HepG2 (cell line): ENCODE measurements around the gene ZC3H18. TPM values are rescaled to one million over a fixed set of nuclear protein-coding genes. Genes with fewer than 3 reads are reported as not detected.
A peak's percentile ranks its signal among the peaks of the same experiment; 100 is the strongest.

Experiments used
- CBFB ChIP-seq: sonication (generic); formaldehyde crosslinking; IDR thresholded peaks from 2 replicates; pipeline ENCODE4 v1.4.0; 2020; ENCODE audit warnings: missing genetic modification reagents
- CREM ChIP-seq, 2 experiments: sonication (generic) in 1 of 2; formaldehyde crosslinking in 1 of 2; IDR thresholded peaks; 2 replicates each; pipeline versions ENCODE4 v1.4.0 to v1.6.1; 2016 to 2020; ENCODE audit warnings: antibody characterized with exemption in 1 of 2, mild to moderate bottlenecking in 1 of 2, missing genetic modification reagents in 1 of 2
- EEA1 ChIP-seq: sonication (generic); formaldehyde crosslinking; IDR thresholded peaks from 2 replicates; pipeline ENCODE4 v1.5.1; 2020; ENCODE audit warnings: mild to moderate bottlenecking, missing genetic modification reagents, borderline replicate concordance
- ERF ChIP-seq: IDR thresholded peaks from 2 replicates; pipeline ENCODE4 v1.6.1; 2018; ENCODE audit warnings: missing biosample characterization, missing genetic modification reagents
- KAT8 ChIP-seq: IDR thresholded peaks from 2 replicates; pipeline ENCODE4 v1.6.1; 2016; ENCODE audit warnings: missing genetic modification reagents, missing compliant biosample characterization
- MED13 ChIP-seq: sonication (generic); formaldehyde crosslinking; IDR thresholded peaks from 2 replicates; pipeline ENCODE4 v1.5.0; 2020; ENCODE audit warnings: missing genetic modification reagents
- MTF1 ChIP-seq: sonication (generic); formaldehyde crosslinking; IDR thresholded peaks from 2 replicates; pipeline ENCODE4 v1.5.0; 2020; ENCODE audit warnings: missing genetic modification reagents
- PHF21A ChIP-seq: sonication (generic); formaldehyde crosslinking; IDR thresholded peaks from 2 replicates; pipeline ENCODE4 v1.5.0; 2020; ENCODE audit warnings: mild to moderate bottlenecking, missing genetic modification reagents
- REPIN1 ChIP-seq: sonication (generic); formaldehyde crosslinking; IDR thresholded peaks from 2 replicates; pipeline ENCODE4 v1.8.0; 2022; ENCODE audit warnings: missing genetic modification reagents, low read depth, mild to moderate bottlenecking, borderline replicate concordance
- RFX5 ChIP-seq: IDR thresholded peaks from 2 replicates; pipeline ENCODE4 v1.6.1; 2011; ENCODE audit warnings: low read depth, low read length, improper control_type of control experiment
- RXRB ChIP-seq: IDR thresholded peaks from 2 replicates; pipeline ENCODE4 v1.6.1; 2016; ENCODE audit warnings: borderline replicate concordance, missing genetic modification reagents, missing compliant biosample characterization
- SRF ChIP-seq: IDR thresholded peaks from 2 replicates; pipeline ENCODE4 v1.6.1; 2011; ENCODE audit warnings: mild to moderate bottlenecking, low read depth, low read length, moderate library complexity
- TAF1 ChIP-seq: sonication (generic); formaldehyde crosslinking; IDR thresholded peaks from 2 replicates; pipeline ENCODE4 v1.4.0; 2020; ENCODE audit warnings: missing genetic modification reagents
- ZFP36L1 ChIP-seq: sonication (generic); formaldehyde crosslinking; IDR thresholded peaks from 2 replicates; pipeline ENCODE4 v1.8.0; 2022; ENCODE audit warnings: mild to moderate bottlenecking, missing genetic modification reagents, moderate library complexity
- ZNF260 ChIP-seq: sonication (generic); formaldehyde crosslinking; IDR thresholded peaks from 2 replicates; pipeline ENCODE4 v1.4.0; 2020; ENCODE audit warnings: missing genetic modification reagents, low read depth, mild to moderate bottlenecking, borderline replicate concordance
- ZNF44 ChIP-seq: sonication (generic); formaldehyde crosslinking; IDR thresholded peaks from 2 replicates; pipeline ENCODE4 v1.5.1; 2020; ENCODE audit warnings: mild to moderate bottlenecking, missing genetic modification reagents
- ZNF674 ChIP-seq: sonication (generic); formaldehyde crosslinking; IDR thresholded peaks from 2 replicates; pipeline ENCODE4 v1.5.0; 2020; ENCODE audit warnings: low read depth, mild to moderate bottlenecking, missing genetic modification reagents
- polyA plus RNA-seq, 8 experiments: library from polyadenylated mRNA; depleted of rRNA in 3 of 8; stranded (reverse) in 7 of 8; unstranded in 1 of 8; fragments of >200 nt; fragmentation: Illumina TruSeq in 4 of 8; extraction: Trizol in 4 of 8; gene quantifications; 2 replicates each; pipeline versions ENCODE4 v1.2.1 to v1.2.3, GENCODE V29; 2011 to 2016; ENCODE audit warnings: low read depth in 4 of 8, missing spikeins in 1 of 8, mixed read lengths in 1 of 8; ENCODE audit not compliant: insufficient read depth in 1 of 8
- total RNA-seq, 5 experiments: library from RNA; depleted of rRNA; stranded (reverse); fragments of >200 nt; fragmentation: Illumina TruSeq; extraction: Trizol; gene quantifications; 2 replicates each; pipeline ENCODE4 v1.2.3, GENCODE V29; 2016; ENCODE audit warnings: low read depth in 1 of 5
- TF ChIP-seq, protein P1 (sequence below): sonication (generic); formaldehyde crosslinking; conservative IDR thresholded peaks from 2 replicates; pipeline ENCODE4 v1.4.0; 2020; ENCODE audit warnings: missing genetic modification reagents
- TF ChIP-seq, protein P2 (sequence below): sonication (generic); formaldehyde crosslinking; IDR thresholded peaks from 2 replicates; pipeline ENCODE4 v1.8.0; 2022; ENCODE audit warnings: mild to moderate bottlenecking, missing genetic modification reagents, borderline replicate concordance
- TF ChIP-seq, protein P3 (sequence below): sonication (generic); formaldehyde crosslinking; IDR thresholded peaks from 2 replicates; pipeline ENCODE4 v1.4.0; 2020; ENCODE audit warnings: missing genetic modification reagents
- TF ChIP-seq, protein P4 (sequence below): sonication (generic); formaldehyde crosslinking; IDR thresholded peaks from 2 replicates; pipeline ENCODE4 v1.4.0; 2020; ENCODE audit warnings: missing genetic modification reagents
- TF ChIP-seq, protein P5 (sequence below): IDR thresholded peaks from 2 replicates; pipeline ENCODE4 v1.6.1; 2012; ENCODE audit warnings: inconsistent platforms
- TF ChIP-seq, protein P6 (sequence below): sonication (generic); formaldehyde crosslinking; IDR thresholded peaks from 2 replicates; pipeline ENCODE4 v1.8.0; 2022; ENCODE audit warnings: mild to moderate bottlenecking, missing genetic modification reagents, moderate library complexity

Gene ZC3H18
- total and polyA plus RNA-seq, 2 of the 13 experiments (the other 11 are each of a cell fraction or from before 2014, with no cell fraction given): 11.2 to 27.4 TPM

DNA sequence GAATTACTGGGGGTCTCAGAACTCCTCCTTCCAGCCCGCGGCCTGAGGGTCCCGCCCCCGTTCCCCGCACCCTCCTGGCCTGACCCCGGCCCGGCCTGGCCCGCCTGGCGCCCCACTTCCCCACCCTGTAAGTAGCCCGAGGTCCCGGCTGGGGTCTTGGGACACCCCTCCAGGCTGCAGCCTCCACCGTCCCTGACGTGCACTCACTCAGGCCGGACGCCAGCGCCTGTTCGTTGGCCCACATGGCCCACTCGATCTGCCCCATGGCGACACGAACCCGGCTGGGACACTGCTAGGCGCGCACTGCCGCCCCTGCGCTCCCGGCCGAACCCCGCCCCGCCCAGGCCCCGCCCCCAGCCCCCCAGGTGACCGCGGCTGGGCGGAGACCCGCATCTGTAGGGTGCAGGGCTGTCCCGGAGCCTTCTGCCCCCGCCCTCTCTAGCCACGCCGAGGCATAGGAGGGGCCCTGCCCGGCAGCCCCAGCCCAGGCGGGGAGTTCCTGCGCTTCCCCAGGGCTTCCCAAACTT, 80.6 kb downstream of the ZC3H18 start, which contains the start of gene CYBA (continued):
- TF ChIP-seq, protein P1, sequence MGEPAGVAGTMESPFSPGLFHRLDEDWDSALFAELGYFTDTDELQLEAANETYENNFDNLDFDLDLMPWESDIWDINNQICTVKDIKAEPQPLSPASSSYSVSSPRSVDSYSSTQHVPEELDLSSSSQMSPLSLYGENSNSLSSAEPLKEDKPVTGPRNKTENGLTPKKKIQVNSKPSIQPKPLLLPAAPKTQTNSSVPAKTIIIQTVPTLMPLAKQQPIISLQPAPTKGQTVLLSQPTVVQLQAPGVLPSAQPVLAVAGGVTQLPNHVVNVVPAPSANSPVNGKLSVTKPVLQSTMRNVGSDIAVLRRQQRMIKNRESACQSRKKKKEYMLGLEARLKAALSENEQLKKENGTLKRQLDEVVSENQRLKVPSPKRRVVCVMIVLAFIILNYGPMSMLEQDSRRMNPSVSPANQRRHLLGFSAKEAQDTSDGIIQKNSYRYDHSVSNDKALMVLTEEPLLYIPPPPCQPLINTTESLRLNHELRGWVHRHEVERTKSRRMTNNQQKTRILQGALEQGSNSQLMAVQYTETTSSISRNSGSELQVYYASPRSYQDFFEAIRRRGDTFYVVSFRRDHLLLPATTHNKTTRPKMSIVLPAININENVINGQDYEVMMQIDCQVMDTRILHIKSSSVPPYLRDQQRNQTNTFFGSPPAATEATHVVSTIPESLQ (CRISPR knock-in tag): no peak
- no peak; the same call in 1 of the 2 replicates for TF ChIP-seq MED13 (CRISPR knock-in tag)
- TF ChIP-seq, protein P2, sequence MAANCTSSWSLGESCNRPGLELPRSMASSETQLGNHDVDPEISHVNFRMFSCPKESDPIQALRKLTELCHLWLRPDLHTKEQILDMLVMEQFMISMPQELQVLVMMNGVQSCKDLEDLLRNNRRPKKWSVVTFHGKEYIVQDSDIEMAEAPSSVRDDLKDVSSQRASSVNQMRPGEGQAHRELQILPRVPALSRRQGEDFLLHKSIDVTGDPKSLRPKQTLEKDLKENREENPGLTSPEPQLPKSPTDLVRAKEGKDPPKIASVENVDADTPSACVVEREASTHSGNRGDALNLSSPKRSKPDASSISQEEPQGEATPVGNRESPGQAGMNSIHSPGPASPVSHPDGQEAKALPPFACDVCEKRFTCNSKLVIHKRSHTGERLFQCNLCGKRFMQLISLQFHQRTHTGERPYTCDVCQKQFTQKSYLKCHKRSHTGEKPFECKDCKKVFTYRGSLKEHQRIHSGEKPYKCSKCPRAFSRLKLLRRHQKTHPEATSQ (CRISPR knock-in tag): peak; percentile 76; the same call in 1 of the 2 replicates
- no peak for TF ChIP-seq REPIN1 (CRISPR knock-in tag)
- TF ChIP-seq RFX5: no peak
- TF ChIP-seq, protein P3, sequence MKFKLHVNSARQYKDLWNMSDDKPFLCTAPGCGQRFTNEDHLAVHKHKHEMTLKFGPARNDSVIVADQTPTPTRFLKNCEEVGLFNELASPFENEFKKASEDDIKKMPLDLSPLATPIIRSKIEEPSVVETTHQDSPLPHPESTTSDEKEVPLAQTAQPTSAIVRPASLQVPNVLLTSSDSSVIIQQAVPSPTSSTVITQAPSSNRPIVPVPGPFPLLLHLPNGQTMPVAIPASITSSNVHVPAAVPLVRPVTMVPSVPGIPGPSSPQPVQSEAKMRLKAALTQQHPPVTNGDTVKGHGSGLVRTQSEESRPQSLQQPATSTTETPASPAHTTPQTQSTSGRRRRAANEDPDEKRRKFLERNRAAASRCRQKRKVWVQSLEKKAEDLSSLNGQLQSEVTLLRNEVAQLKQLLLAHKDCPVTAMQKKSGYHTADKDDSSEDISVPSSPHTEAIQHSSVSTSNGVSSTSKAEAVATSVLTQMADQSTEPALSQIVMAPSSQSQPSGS (CRISPR knock-in tag): no peak
- TF ChIP-seq EEA1: no peak
- TF ChIP-seq, protein P4, sequence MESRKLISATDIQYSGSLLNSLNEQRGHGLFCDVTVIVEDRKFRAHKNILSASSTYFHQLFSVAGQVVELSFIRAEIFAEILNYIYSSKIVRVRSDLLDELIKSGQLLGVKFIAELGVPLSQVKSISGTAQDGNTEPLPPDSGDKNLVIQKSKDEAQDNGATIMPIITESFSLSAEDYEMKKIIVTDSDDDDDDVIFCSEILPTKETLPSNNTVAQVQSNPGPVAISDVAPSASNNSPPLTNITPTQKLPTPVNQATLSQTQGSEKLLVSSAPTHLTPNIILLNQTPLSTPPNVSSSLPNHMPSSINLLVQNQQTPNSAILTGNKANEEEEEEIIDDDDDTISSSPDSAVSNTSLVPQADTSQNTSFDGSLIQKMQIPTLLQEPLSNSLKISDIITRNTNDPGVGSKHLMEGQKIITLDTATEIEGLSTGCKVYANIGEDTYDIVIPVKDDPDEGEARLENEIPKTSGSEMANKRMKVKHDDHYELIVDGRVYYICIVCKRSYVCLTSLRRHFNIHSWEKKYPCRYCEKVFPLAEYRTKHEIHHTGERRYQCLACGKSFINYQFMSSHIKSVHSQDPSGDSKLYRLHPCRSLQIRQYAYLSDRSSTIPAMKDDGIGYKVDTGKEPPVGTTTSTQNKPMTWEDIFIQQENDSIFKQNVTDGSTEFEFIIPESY (CRISPR knock-in tag): no peak
- TF ChIP-seq, protein P5, sequence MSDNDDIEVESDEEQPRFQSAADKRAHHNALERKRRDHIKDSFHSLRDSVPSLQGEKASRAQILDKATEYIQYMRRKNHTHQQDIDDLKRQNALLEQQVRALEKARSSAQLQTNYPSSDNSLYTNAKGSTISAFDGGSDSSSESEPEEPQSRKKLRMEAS: peak; percentile 77
- TF ChIP-seq ZFP36L1 (CRISPR knock-in tag): no peak
- TF ChIP-seq CBFB: peak; percentile 14; the same call in 1 of the 2 replicates
- no peak for TF ChIP-seq KAT8
- TF ChIP-seq CREM (IDR thresholded peaks at IDR 0.05): no peak
- no peak for TF ChIP-seq CREM (CRISPR knock-in tag; IDR thresholded peaks at IDR 0.05)
- no peak for TF ChIP-seq SRF
- no peak for TF ChIP-seq ZNF260 (CRISPR knock-in tag)
- TF ChIP-seq RXRB (CRISPR knock-in tag): no peak; the same call in 1 of the 2 replicates
- TF ChIP-seq ERF (CRISPR knock-in tag): no peak
- no peak for TF ChIP-seq PHF21A (CRISPR knock-in tag)
- no peak for TF ChIP-seq ZNF44
- TF ChIP-seq MTF1 (CRISPR knock-in tag): no peak
- TF ChIP-seq, protein P6, sequence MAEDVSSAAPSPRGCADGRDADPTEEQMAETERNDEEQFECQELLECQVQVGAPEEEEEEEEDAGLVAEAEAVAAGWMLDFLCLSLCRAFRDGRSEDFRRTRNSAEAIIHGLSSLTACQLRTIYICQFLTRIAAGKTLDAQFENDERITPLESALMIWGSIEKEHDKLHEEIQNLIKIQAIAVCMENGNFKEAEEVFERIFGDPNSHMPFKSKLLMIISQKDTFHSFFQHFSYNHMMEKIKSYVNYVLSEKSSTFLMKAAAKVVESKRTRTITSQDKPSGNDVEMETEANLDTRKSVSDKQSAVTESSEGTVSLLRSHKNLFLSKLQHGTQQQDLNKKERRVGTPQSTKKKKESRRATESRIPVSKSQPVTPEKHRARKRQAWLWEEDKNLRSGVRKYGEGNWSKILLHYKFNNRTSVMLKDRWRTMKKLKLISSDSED: peak; percentile 10; the same call in 1 of the 2 replicates
- TF ChIP-seq ZNF674 (CRISPR knock-in tag): peak; percentile 28; the same call in 1 of the 2 replicates
- TF ChIP-seq TAF1: peak; percentile 90
